BJ (cell line): ENCODE data around the gene ELAVL3. TPM values are rescaled to one million over a fixed set of nuclear protein-coding genes. Genes with fewer than 3 reads are reported as not detected.
"Not testable (repeated sequence)": the region's sequence is repeated elsewhere in the genome, so short reads cannot be mapped to it uniquely, and the experiment has no call there.

Experiments used
- CTCF ChIA-PET: fragments of 350-600 bp; formaldehyde crosslinking; extraction: SDS; loops from one replicate; lab custom pipeline; 2021; ENCODE audit warnings: antibody characterized with exemption, inconsistent platforms; lab: Yijun Ruan, JAX
- POLR2A ChIA-PET: fragments of 300-600 bp; sonication (Branson Sonifier 250); formaldehyde crosslinking; extraction: SDS; loops from one replicate; lab custom pipeline; 2021; ENCODE audit warnings: antibody characterized with exemption; lab: Charles Lee
- DNase-seq: peaks from one replicate; pipeline ENCODE4 v3.0.0-alpha.2; 2011; ENCODE audit warnings: low read depth
- H3K27me3 ChIP-seq: 2 replicates; pipeline ENCODE4 v1.6.0; 2011; ENCODE audit warnings: low read length; ENCODE audit not compliant: control insufficient read depth, insufficient read depth
- H3K36me3 ChIP-seq: 2 replicates; pipeline ENCODE4 v1.5.1; 2011; ENCODE audit warnings: low read length; ENCODE audit not compliant: control insufficient read depth, insufficient read depth
- H3K4me3 ChIP-seq: 2 replicates; pipeline ENCODE4 v1.5.1; 2011; ENCODE audit warnings: low read depth, mild to moderate bottlenecking, control low read depth, low read length
- polyA plus RNA-seq: library from polyadenylated mRNA; depleted of rRNA; stranded (reverse); fragments of >200 nt; gene quantifications from 2 replicates; pipeline ENCODE4 v1.2.3, GENCODE V29; 2011
- TF ChIP-seq, protein P1 (sequence below): IDR thresholded peaks from 2 replicates; pipeline ENCODE4 v1.5.1; 2011; ENCODE audit warnings: low read depth, mild to moderate bottlenecking, control low read depth, inconsistent platforms, low read length, moderate library complexity; ENCODE audit not compliant: insufficient read depth

The ELAVL3 gene
- polyA plus RNA-seq, 1 experiment: not detected

DNA sequence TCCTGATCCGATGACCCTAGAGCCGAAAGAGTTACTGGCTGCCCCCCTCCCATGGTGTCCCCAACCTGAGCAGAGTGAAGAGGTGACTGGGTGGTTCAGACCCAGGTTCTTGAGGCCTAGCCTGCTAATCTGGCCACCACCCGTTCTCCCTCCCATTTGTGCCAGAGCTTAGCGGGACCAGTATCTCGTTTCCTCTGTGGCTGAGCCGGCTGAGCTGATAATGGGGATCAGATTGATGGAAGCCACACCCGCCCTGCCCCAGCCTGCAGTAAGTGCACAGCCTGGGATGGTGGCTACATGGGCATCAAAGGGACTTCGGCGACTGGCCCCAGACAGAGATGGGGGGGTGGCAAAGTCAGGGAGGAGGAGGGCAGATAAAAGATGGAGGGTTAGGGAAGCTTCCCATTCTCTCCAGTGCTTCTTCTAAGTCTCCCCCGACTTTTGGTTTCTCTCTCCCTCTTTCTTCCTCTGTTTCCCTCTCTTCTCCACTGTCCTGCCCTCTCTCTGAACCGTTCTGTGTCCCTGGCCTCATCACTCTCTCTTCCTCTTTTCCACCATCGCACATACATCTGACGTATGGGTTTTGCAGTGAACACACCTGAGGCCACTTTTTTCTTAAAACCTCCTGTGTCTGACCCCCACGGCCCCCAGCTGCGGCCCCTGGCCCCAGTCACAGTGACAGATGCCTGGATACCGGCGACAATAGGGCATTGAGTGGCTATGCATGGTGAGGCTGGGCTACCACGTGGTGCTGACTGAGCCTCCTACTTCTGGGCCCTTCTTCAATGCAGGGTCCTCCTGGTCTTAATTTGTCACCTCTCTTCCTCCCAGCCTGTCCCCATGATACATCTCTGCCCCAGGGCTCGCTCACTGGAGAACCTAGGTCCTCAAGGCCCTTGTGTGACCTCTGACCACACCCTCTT, 2.4 kb downstream of the ELAVL3 start:
- CTCF ChIA-PET: no interaction called here
- POLR2A ChIA-PET: no interaction called here
- H3K27me3 ChIP-seq: peaks cover 16% of the 10 kb centered on the region

DNA sequence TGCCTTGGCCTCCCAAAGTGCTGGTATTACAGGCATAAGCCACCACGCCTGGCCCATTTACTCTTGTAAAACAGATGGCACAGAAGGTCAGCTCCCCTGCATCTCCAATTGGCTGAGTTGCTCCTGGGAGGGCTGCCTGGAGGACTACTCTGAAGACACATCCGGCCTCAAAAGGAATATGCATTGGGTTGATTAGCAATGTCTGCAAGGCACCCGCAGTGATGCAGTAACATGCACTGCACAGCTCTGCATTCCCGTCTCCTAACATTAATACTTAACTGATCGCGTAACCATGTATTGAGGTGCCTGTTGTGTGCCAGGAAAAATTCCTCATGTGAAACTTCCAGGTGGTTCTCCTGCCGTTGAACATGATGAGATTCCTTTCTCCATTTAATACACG, 5.0 kb downstream of the ELAVL3 start:
- H3K36me3 ChIP-seq: no peaks in the 10 kb centered on the region
- H3K4me3 ChIP-seq: no peak overlapping the region
- CTCF ChIA-PET: interaction anchor here (0.6 to 0.7 kb wide), 2 partner anchors 127 to 472 kb away, joined by 3 read pairs; no protein-coding TSS in a partner anchor
- DNase-seq: no peak
- POLR2A ChIA-PET: no interaction called here
- H3K27me3 ChIP-seq: peaks cover 4% of the 10 kb centered on the region
- TF ChIP-seq, protein P1, sequence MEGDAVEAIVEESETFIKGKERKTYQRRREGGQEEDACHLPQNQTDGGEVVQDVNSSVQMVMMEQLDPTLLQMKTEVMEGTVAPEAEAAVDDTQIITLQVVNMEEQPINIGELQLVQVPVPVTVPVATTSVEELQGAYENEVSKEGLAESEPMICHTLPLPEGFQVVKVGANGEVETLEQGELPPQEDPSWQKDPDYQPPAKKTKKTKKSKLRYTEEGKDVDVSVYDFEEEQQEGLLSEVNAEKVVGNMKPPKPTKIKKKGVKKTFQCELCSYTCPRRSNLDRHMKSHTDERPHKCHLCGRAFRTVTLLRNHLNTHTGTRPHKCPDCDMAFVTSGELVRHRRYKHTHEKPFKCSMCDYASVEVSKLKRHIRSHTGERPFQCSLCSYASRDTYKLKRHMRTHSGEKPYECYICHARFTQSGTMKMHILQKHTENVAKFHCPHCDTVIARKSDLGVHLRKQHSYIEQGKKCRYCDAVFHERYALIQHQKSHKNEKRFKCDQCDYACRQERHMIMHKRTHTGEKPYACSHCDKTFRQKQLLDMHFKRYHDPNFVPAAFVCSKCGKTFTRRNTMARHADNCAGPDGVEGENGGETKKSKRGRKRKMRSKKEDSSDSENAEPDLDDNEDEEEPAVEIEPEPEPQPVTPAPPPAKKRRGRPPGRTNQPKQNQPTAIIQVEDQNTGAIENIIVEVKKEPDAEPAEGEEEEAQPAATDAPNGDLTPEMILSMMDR: no peak

More for the DNA sequence above, 2.4 kb downstream of the ELAVL3 start:
- TF ChIP-seq, protein P1: no peak
- no peak for DNase-seq
- Histone ChIP-seq H3K4me3 (no peak overlapping the region), H3K36me3 (no peaks in the 10 kb centered on the region)

- not testable (repeated sequence) for H3K4me3 ChIP-seq, DNase-seq
- CTCF ChIA-PET: interaction anchor here (0.6 kb wide), 1 partner anchor 472 kb away, joined by 3 read pairs; no protein-coding TSS in a partner anchor
Observed at GRCh38 chr19:11475343-11475742, 5.5 kb downstream of the ELAVL3 start.

GRCh38 chr19:11473725-11474124, 7.1 kb downstream of the ELAVL3 start:
- TF ChIP-seq, protein P1: no peak
- DNase-seq: no peak
- ChIA-PET CTCF (interaction anchor here (1.9 kb wide), 1 partner anchor 9 kb away, joined by 11 read pairs; no protein-coding TSS in a partner anchor), POLR2A (no interaction called here)
- no peak overlapping the region for H3K4me3 ChIP-seq
- H3K36me3 ChIP-seq: no peaks in the 10 kb centered on the region
- H3K27me3 ChIP-seq: 0 out of 2 replicates have a peak, but pooled peaks cover 1% of the 10 kb centered on the region

More at GRCh38 chr19:11475343-11475742, 5.5 kb downstream of the ELAVL3 start:
- H3K27me3 ChIP-seq, POLR2A ChIA-PET, H3K36me3 ChIP-seq: not testable (repeated sequence)

DNA sequence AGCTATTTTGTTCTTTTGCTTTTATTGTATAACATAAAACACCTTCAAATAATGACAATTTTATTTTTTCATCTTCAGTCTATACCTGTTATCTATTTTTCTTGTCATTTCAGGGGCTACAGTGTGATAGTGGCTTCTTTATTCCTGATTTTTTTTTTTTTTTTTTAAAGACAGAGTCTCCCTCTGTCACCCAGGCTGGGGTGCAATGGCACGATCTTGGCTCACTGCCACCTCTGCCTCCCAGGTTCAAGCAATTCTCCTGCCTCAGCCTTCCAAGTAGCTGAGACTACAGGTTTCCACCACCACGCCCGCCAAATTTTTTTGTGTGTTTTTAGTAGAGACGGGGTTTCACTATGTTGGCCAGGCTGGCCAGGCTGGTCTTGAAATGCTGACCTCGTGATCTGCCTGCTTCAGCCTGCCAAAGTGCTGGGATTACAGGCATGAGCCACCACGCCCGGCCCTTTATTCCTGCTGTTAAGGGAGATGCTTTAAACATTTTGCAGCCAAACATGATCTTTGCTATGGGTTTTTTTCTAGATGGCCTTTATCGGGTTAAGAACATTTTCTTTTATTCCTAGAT, 12.5 kb downstream of the ELAVL3 start:
- DNase-seq, H3K4me3 ChIP-seq, H3K27me3 ChIP-seq, POLR2A ChIA-PET, H3K36me3 ChIP-seq: not testable (repeated sequence)
- CTCF ChIA-PET: interaction anchor here (0.7 to 2.4 kb wide), 2 partner anchors 13 to 38 kb away, joined by 3 to 9 read pairs; partner anchors contain the start of gene ELAVL3

DNA sequence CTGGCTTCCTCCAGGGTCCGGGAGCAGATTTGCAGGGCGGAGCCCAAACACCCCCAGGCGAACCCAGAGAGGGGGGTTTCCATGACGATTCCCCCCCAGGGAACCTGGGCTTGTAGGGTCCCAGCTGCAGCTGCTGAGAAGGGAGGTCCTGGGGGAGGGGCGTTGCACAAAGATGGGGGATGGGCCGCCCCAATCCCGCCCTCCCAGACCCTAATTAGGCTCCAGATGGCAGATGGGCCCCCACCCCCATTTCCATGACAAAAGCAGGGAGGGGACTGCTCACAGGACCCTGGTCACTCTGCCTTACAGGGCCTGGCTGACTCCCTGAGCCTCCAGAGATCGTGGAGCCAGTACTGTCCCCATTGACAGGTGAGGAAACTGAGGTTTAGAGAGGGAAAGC, 15.2 kb downstream of the ELAVL3 start:
- no peak for DNase-seq
- TF ChIP-seq, protein P1: no peak
- no peaks in the 10 kb centered on the region for H3K27me3 ChIP-seq
- ChIA-PET POLR2A (no interaction called here), CTCF (interaction anchor here (0.9 kb wide), 1 partner anchor 30 kb away, joined by 3 read pairs; the partner anchor contains the start of gene PRKCSH)
- no peaks in the 10 kb centered on the region for H3K36me3 ChIP-seq
- H3K4me3 ChIP-seq: no peak overlapping the region
